ENCODE measurements around the gene DUSP8.

Gene DUSP8

GRCh38 chr11:1554981-1555712 is 16.9 kb downstream of the DUSP8 start:
- DNase-seq (ENCODE audit: low read depth in 2 of 2): no peak

GRCh38 chr11:1553808-1554594 is 18.1 kb downstream of the DUSP8 start:
- DNase-seq (ENCODE audit: low read depth in 2 of 2): no peak

- DNase-seq (ENCODE audit: low read depth in 2 of 2): no peak
Observed at GRCh38 chr11:1549338-1550330, 22.4 kb downstream of the DUSP8 start.

- no peak for DNase-seq (ENCODE audit: low read depth in 2 of 2)
Observed at GRCh38 chr11:1548221-1549070, 23.6 kb downstream of the DUSP8 start.

GRCh38 chr11:1547467-1548098 is 24.5 kb downstream of the DUSP8 start:
- DNase-seq (ENCODE audit: low read depth in 2 of 2): no peak

GRCh38 chr11:1546536-1547466 is 25.3 kb downstream of the DUSP8 start:
- DNase-seq (ENCODE audit: low read depth in 2 of 2): no peak

GRCh38 chr11:1546077-1546535 is 26.0 kb downstream of the DUSP8 start:
- no peak for DNase-seq (ENCODE audit: low read depth in 2 of 2)

GRCh38 chr11:1545432-1545831 is 26.6 kb downstream of the DUSP8 start:
- no peak for DNase-seq (ENCODE audit: low read depth in 2 of 2)

- DNase-seq (ENCODE audit: low read depth in 2 of 2): no peak
Observed at GRCh38 chr11:1544536-1544935, 27.5 kb downstream of the DUSP8 start.

- no peak for DNase-seq (ENCODE audit: low read depth in 2 of 2)
Observed at GRCh38 chr11:1543606-1544263, 28.3 kb downstream of the DUSP8 start.

- no peak for DNase-seq (ENCODE audit: low read depth in 2 of 2)
Observed at GRCh38 chr11:1542267-1542666, 29.8 kb downstream of the DUSP8 start.

GRCh38 chr11:1541474-1542204 is 30.4 kb downstream of the DUSP8 start:
- DNase-seq (ENCODE audit: low read depth in 2 of 2): no peak

- DNase-seq (ENCODE audit: low read depth in 2 of 2): no peak
Observed at GRCh38 chr11:1540074-1540473, 32.0 kb downstream of the DUSP8 start.

- DNase-seq (ENCODE audit: low read depth in 2 of 2): no peak
Observed at GRCh38 chr11:1538153-1538552, 33.9 kb downstream of the DUSP8 start.

GRCh38 chr11:1536065-1536843 is 35.8 kb downstream of the DUSP8 start:
- no peak for DNase-seq (ENCODE audit: low read depth in 2 of 2)

- no peak for DNase-seq (ENCODE audit: low read depth in 2 of 2)
Observed at GRCh38 chr11:1534682-1535081, 37.4 kb downstream of the DUSP8 start.

- no peak for DNase-seq (ENCODE audit: low read depth in 2 of 2)
Observed at GRCh38 chr11:1534171-1534570, 37.9 kb downstream of the DUSP8 start.
